ENCODE data around the gene KRT82. TPM values are rescaled to one million over a fixed set of nuclear protein-coding genes. Genes with fewer than 3 reads are reported as not detected.

Gene KRT82
- total RNA-seq, 1 experiment from 2014 or later: not detected

GRCh38 chr12:52428121-52428520 is 22.0 kb upstream of the KRT82 start:
- no TSS peak for BruUV-seq (replicated peaks)
- Mint-ChIP-seq H3K9me3 (ENCODE audit: unreplicated experiment) (no peaks in the 10 kb centered on the region), H3K4me1 (ENCODE audit: low read depth, unreplicated experiment) (peaks cover 6% of the 10 kb centered on the region), H3K27ac (ENCODE audit: unreplicated experiment) (no peak overlapping the region), H3K4me3 (ENCODE audit: unreplicated experiment) (no peak overlapping the region), H3K27me3 (ENCODE audit: insufficient read depth, unreplicated experiment) (peaks cover 9% of the 10 kb centered on the region), H3K36me3 (ENCODE audit: insufficient read depth, unreplicated experiment) (no peaks in the 10 kb centered on the region)
- POLR2A ChIA-PET: no interaction called here
- TF ChIP-seq CTCF (IDR thresholded peaks at IDR 0.05; ENCODE audit: insufficient read depth in 1 of 2, low read depth in 1 of 2, low read length in 1 of 2, severe bottlenecking in 1 of 2, unreplicated experiment in 1 of 2): no peak
- Histone ChIP-seq H3K27me3 (replicated peaks; ENCODE audit: control insufficient read depth, insufficient read depth, low read length) (no peaks in the 10 kb centered on the region), H3K4me3 (ENCODE audit: low read depth, low read length) (no peak overlapping the region), H3K36me3 (ENCODE audit: control insufficient read depth, insufficient read depth, low read length) (no peaks in the 10 kb centered on the region), H3K4me1 (peaks cover 6% of the 10 kb centered on the region; the same call in 1 of the 2 replicates), H3K9me3 (no peaks in the 10 kb centered on the region)
- CTCF ChIA-PET: interaction anchor here (1.2 to 4.3 kb wide), 2 partner anchors 13 to 32 kb away, joined by 5 to 11 read pairs; no protein-coding TSS in a partner anchor
- intact Hi-C loops (cut with micrococcal nuclease; ENCODE audit: unreplicated experiment): no loop called here
- no peak for DNase-seq

GRCh38 chr12:52427083-52427482 is 20.9 kb upstream of the KRT82 start:
- Mint-ChIP-seq H3K4me1 (ENCODE audit: low read depth, unreplicated experiment) (peaks cover 6% of the 10 kb centered on the region), H3K4me3 (ENCODE audit: unreplicated experiment) (no peak overlapping the region), H3K9me3 (ENCODE audit: unreplicated experiment) (no peaks in the 10 kb centered on the region), H3K36me3 (ENCODE audit: insufficient read depth, unreplicated experiment) (no peaks in the 10 kb centered on the region), H3K27me3 (ENCODE audit: insufficient read depth, unreplicated experiment) (peaks cover 4% of the 10 kb centered on the region), H3K27ac (ENCODE audit: unreplicated experiment) (no peak overlapping the region)
- Histone ChIP-seq H3K9me3 (no peaks in the 10 kb centered on the region), H3K4me3 (ENCODE audit: low read depth, low read length) (no peak overlapping the region), H3K36me3 (ENCODE audit: control insufficient read depth, insufficient read depth, low read length) (no peaks in the 10 kb centered on the region), H3K4me1 (peaks cover 6% of the 10 kb centered on the region; the same call in 1 of the 2 replicates), H3K27me3 (replicated peaks; ENCODE audit: control insufficient read depth, insufficient read depth, low read length) (no peaks in the 10 kb centered on the region)
- CTCF ChIA-PET: interaction anchor here (1.2 to 4.3 kb wide), 2 partner anchors 14 to 31 kb away, joined by 5 to 11 read pairs; no protein-coding TSS in a partner anchor
- no peak for TF ChIP-seq CTCF (IDR thresholded peaks at IDR 0.05; ENCODE audit: insufficient read depth in 1 of 2, low read depth in 1 of 2, low read length in 1 of 2, severe bottlenecking in 1 of 2, unreplicated experiment in 1 of 2)
- DNase-seq: no peak
- intact Hi-C loops (cut with micrococcal nuclease; ENCODE audit: unreplicated experiment): no loop called here
- BruUV-seq (replicated peaks): no TSS peak
- POLR2A ChIA-PET: no interaction called here

DNA sequence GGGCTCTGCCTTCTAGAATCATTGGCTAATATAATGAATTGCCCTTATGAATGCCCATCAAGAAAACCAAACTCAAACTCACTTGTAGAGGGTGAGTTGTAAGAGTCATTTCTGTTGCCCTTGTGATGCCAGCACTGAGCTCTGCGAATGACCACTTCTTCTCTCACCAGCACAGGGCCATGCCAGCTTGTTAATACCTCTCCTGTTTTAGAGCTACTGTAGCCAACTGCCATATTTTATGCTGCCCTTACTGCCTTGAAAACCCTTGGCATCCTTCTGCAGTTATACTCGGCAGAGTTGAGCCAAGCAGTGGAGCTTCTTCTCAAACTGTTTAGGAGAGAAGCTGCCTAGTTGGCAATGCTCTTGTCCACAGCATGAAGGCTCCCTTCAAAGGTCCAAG is 19.9 kb upstream of the KRT82 start:
- Histone ChIP-seq H3K9me3 (no peaks in the 10 kb centered on the region), H3K4me1 (peaks cover 6% of the 10 kb centered on the region; the same call in 1 of the 2 replicates), H3K27me3 (replicated peaks; ENCODE audit: control insufficient read depth, insufficient read depth, low read length) (no peaks in the 10 kb centered on the region), H3K4me3 (ENCODE audit: low read depth, low read length) (no peak overlapping the region), H3K36me3 (ENCODE audit: control insufficient read depth, insufficient read depth, low read length) (no peaks in the 10 kb centered on the region)
- no peak for DNase-seq
- H3K36me3 Mint-ChIP-seq (ENCODE audit: insufficient read depth, unreplicated experiment): no peaks in the 10 kb centered on the region
- intact Hi-C loops (cut with micrococcal nuclease; ENCODE audit: unreplicated experiment): no loop called here
- no peak overlapping the region for H3K4me3 Mint-ChIP-seq (ENCODE audit: unreplicated experiment)
- BruUV-seq (replicated peaks): no TSS peak
- H3K27ac Mint-ChIP-seq (ENCODE audit: unreplicated experiment): no peak overlapping the region
- H3K27me3 Mint-ChIP-seq (ENCODE audit: insufficient read depth, unreplicated experiment): peaks cover 4% of the 10 kb centered on the region
- CTCF ChIA-PET: no interaction called here
- H3K4me1 Mint-ChIP-seq (ENCODE audit: low read depth, unreplicated experiment): peaks cover 6% of the 10 kb centered on the region
- no peak for TF ChIP-seq CTCF (IDR thresholded peaks at IDR 0.05; ENCODE audit: insufficient read depth in 1 of 2, low read depth in 1 of 2, low read length in 1 of 2, severe bottlenecking in 1 of 2, unreplicated experiment in 1 of 2)
- H3K9me3 Mint-ChIP-seq (ENCODE audit: unreplicated experiment): no peaks in the 10 kb centered on the region
- POLR2A ChIA-PET: no interaction called here
